ENCODE results near the gene PRTFDC1. TPM values are rescaled to one million over a fixed set of nuclear protein-coding genes. Genes with fewer than 3 reads are reported as not detected.
"Not testable (repeated sequence)": the region's sequence is repeated elsewhere in the genome, so short reads cannot be mapped to it uniquely, and the experiment has no call there.

The PRTFDC1 gene
- total RNA-seq, 1 donor from 2014 or later = 17.5 TPM

DNA sequence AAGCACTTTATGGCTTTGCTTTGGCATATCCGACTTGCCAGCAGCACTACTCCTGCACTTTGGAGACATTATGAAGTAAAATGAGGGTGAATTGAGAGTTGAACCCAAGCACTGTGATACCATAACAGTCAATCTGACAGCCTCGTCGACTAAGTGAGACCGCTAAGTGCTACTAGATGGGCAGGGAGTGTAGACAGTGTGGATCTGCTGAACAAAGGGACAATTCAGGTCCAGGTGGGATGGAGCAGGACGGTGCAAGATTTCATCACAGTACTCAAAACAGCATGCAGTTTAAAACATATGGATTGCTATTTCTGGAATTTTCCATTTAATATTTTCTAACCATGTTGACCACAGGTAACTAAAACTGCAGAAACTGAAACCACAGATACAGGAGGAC, 20.8 kb upstream of the PRTFDC1 start:
- Mint-ChIP-seq H3K27ac (ENCODE audit: unreplicated experiment) (no peak overlapping the region), H3K4me1 (ENCODE audit: unreplicated experiment) (no peaks in the 10 kb centered on the region), H3K27me3 (ENCODE audit: unreplicated experiment) (no peaks in the 10 kb centered on the region), H3K9me3 (ENCODE audit: unreplicated experiment) (no peaks in the 10 kb centered on the region), H3K4me3 (ENCODE audit: unreplicated experiment) (no peak overlapping the region), H3K36me3 (ENCODE audit: low read depth, unreplicated experiment) (no peaks in the 10 kb centered on the region)
- no peak for DNase-seq (ENCODE audit: low spot score)
- TF ChIP-seq, protein P1, sequence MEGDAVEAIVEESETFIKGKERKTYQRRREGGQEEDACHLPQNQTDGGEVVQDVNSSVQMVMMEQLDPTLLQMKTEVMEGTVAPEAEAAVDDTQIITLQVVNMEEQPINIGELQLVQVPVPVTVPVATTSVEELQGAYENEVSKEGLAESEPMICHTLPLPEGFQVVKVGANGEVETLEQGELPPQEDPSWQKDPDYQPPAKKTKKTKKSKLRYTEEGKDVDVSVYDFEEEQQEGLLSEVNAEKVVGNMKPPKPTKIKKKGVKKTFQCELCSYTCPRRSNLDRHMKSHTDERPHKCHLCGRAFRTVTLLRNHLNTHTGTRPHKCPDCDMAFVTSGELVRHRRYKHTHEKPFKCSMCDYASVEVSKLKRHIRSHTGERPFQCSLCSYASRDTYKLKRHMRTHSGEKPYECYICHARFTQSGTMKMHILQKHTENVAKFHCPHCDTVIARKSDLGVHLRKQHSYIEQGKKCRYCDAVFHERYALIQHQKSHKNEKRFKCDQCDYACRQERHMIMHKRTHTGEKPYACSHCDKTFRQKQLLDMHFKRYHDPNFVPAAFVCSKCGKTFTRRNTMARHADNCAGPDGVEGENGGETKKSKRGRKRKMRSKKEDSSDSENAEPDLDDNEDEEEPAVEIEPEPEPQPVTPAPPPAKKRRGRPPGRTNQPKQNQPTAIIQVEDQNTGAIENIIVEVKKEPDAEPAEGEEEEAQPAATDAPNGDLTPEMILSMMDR (IDR thresholded peaks at IDR 0.05; ENCODE audit: unreplicated experiment) = no peak

DNA sequence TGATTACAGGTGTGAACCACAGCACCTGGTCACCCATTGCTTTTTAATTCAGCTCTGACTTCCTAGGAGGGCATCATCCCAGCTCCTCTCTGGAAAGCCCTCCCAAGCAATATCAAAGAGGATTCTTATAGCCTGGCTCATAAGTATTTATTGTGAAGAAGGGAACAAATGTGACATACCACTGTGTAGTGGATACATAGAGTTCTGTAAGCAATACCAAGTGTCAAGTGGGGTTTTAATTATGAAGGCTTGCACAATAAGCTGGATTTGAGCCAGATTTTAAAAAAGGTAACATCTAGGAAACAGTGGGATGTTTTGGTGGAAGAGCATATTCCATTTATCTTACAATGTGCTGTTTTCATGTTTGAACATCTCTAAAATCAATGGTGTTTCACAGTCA, 19.0 kb upstream of the PRTFDC1 start:
- Mint-ChIP-seq H3K4me3 (ENCODE audit: unreplicated experiment) (no peak overlapping the region), H3K27me3 (ENCODE audit: unreplicated experiment) (no peaks in the 10 kb centered on the region), H3K9me3 (ENCODE audit: unreplicated experiment) (no peaks in the 10 kb centered on the region), H3K36me3 (ENCODE audit: low read depth, unreplicated experiment) (no peaks in the 10 kb centered on the region), H3K27ac (ENCODE audit: unreplicated experiment) (no peak overlapping the region), H3K4me1 (ENCODE audit: unreplicated experiment) (no peaks in the 10 kb centered on the region)
- DNase-seq (ENCODE audit: low spot score) = no peak
- TF ChIP-seq, protein P1 (IDR thresholded peaks at IDR 0.05; ENCODE audit: unreplicated experiment) = no peak

DNA sequence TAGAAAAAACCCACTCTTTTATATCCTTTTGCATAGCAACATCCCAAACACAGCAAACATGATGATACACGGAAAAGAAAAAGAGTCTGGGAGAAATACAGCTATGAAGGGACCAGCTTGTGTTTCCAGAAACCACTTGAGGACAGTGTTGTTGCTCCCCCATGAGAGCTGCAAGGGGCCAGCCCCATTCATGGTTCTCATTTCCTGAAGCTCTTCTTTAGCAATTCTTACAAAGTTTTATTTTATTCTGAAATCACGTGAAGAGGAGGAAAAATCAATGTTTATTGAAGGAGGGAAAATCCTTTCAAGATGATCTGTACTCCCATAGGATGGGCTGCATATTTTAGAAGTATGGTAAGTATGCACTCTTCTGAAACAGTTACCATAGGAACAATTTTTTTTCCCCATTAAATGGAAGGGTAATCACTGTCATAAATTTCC, 17.5 kb upstream of the PRTFDC1 start:
- H3K27me3 Mint-ChIP-seq (ENCODE audit: unreplicated experiment) = no peaks in the 10 kb centered on the region
- H3K27ac Mint-ChIP-seq (ENCODE audit: unreplicated experiment) = no peak overlapping the region
- H3K36me3 Mint-ChIP-seq (ENCODE audit: low read depth, unreplicated experiment) = no peaks in the 10 kb centered on the region
- no peaks in the 10 kb centered on the region for H3K9me3 Mint-ChIP-seq (ENCODE audit: unreplicated experiment)
- TF ChIP-seq, protein P1 (IDR thresholded peaks at IDR 0.05; ENCODE audit: unreplicated experiment) = no peak
- H3K4me3 Mint-ChIP-seq (ENCODE audit: unreplicated experiment) = no peak overlapping the region
- H3K4me1 Mint-ChIP-seq (ENCODE audit: unreplicated experiment) = no peaks in the 10 kb centered on the region
- no peak for DNase-seq (ENCODE audit: low spot score)

DNA sequence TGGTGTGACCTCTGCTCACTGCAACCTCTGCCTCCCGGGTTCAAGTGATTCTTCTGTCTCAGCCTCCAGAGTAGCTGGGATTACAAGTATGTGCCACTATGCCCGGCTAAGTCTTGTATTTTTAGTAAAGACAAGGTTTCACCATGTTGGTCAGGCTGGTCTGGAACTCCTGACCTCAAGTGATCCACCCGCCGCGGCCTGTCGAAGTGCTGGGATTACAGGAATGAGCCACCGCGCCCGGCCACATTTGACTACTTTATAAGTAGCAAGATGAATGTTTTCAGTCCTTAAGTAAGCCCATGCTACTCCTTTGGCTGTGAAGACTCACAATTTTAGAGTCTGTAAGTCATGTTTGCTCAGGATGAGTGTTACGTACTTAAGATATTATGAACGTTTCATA, 16.5 kb upstream of the PRTFDC1 start:
- not testable (repeated sequence) for H3K4me3 Mint-ChIP-seq (ENCODE audit: unreplicated experiment); H3K27ac Mint-ChIP-seq (ENCODE audit: unreplicated experiment); H3K36me3 Mint-ChIP-seq (ENCODE audit: low read depth, unreplicated experiment); H3K27me3 Mint-ChIP-seq (ENCODE audit: unreplicated experiment); H3K4me1 Mint-ChIP-seq (ENCODE audit: unreplicated experiment); H3K9me3 Mint-ChIP-seq (ENCODE audit: unreplicated experiment); DNase-seq (ENCODE audit: low spot score)

DNA sequence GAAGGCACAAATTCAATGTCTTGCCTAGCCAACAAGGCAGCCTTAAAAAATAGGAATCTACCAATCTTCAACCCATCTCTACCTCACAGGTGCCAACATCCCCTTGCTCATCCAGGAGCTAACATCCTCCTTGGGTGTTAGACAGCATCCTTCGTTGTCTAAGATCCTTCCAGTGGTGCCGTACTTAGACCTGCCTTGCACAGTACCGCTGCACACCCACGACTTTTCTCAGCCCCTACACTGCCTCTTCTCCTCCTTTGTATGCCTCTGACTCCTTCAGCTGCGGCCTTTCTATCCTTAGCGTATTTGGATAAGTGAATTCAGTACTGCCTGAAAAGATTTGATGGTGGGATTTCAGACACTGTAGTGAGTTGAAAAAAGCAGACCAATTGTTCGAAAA, 15.9 kb upstream of the PRTFDC1 start:
- DNase-seq (ENCODE audit: low spot score) = no peak
- Mint-ChIP-seq H3K4me1 (ENCODE audit: unreplicated experiment) (no peaks in the 10 kb centered on the region), H3K9me3 (ENCODE audit: unreplicated experiment) (no peaks in the 10 kb centered on the region), H3K27ac (ENCODE audit: unreplicated experiment) (no peak overlapping the region), H3K4me3 (ENCODE audit: unreplicated experiment) (no peak overlapping the region), H3K36me3 (ENCODE audit: low read depth, unreplicated experiment) (no peaks in the 10 kb centered on the region), H3K27me3 (ENCODE audit: unreplicated experiment) (no peaks in the 10 kb centered on the region)
- TF ChIP-seq, protein P1 (IDR thresholded peaks at IDR 0.05; ENCODE audit: unreplicated experiment) = no peak

Measured in endothelial cell (in vitro differentiated cells).